Measurements from ENCODE around the gene EPHA3.
A peak's percentile ranks its signal among the peaks of the same experiment; 100 is the strongest.

The EPHA3 gene

GRCh38 chr3:89395996-89396395 is 288.6 kb downstream of the EPHA3 start:
- Histone ChIP-seq H3K36me3 (replicated peaks in 1 of 2; ENCODE audit: control insufficient read depth in 2 of 2, insufficient read depth in 2 of 2, low read length in 2 of 2) (no peaks in the 10 kb centered on the region), H3K14ac (ENCODE audit: low read length) (no peak overlapping the region), H2BK120ac (ENCODE audit: low read depth, low read length) (no peak overlapping the region), H3K9me3 (replicated peaks in 1 of 2; ENCODE audit: control insufficient read depth in 2 of 2, insufficient read depth in 1 of 2, low read depth in 1 of 2, low read length in 2 of 2) (no peaks in the 10 kb centered on the region), H2AFZ (ENCODE audit: low read length) (no peak overlapping the region), H3K4me3 (ENCODE audit: low read length in 2 of 2) (no peak overlapping the region), H2BK5ac (ENCODE audit: low read length) (no peak overlapping the region), H3K4ac (ENCODE audit: low read length) (no peak overlapping the region), H3K23ac (ENCODE audit: low read depth, low read length, poor library complexity) (no peak overlapping the region), H4K8ac (ENCODE audit: low read depth, low read length) (no peak overlapping the region), H3K4me1 (ENCODE audit: control insufficient read depth in 2 of 2, insufficient read depth in 1 of 2, low read depth in 1 of 2, low read length in 2 of 2) (peaks cover 0 to 3% of the 10 kb centered on the region in 2 donors), H3K79me1 (ENCODE audit: low read depth, low read length) (no peaks in the 10 kb centered on the region), H3K4me2 (ENCODE audit: insufficient read depth, low read length, poor library complexity, severe bottlenecking) (no peak overlapping the region), H3K18ac (ENCODE audit: low read length) (no peak overlapping the region), H2BK15ac (ENCODE audit: low read length) (no peak overlapping the region), H3K27me3 (ENCODE audit: control insufficient read depth in 3 of 3, insufficient read depth in 3 of 3, low read depth in 1 of 3, low read length in 3 of 3) (no peaks in the 10 kb centered on the region), H3K27ac (replicated peaks; ENCODE audit: low read length) (no peak overlapping the region), H3K9ac (ENCODE audit: low read depth, low read length, poor library complexity) (no peak overlapping the region), H4K91ac (ENCODE audit: low read depth, low read length, poor library complexity) (no peak overlapping the region), H2BK12ac (ENCODE audit: low read length) (no peak overlapping the region), H2AK5ac (ENCODE audit: low read depth, low read length) (no peak overlapping the region)
- DNase-seq (ENCODE audit: low spot score), result no peak

GRCh38 chr3:89402051-89402450 is 294.6 kb downstream of the EPHA3 start:
- no peak overlapping the region for H3K4me3 ChIP-seq (ENCODE audit: low read length in 2 of 2)
- H3K4me1 ChIP-seq (ENCODE audit: control insufficient read depth in 2 of 2, insufficient read depth in 1 of 2, low read depth in 1 of 2, low read length in 2 of 2), result peaks cover 3 to 6% of the 10 kb centered on the region in 2 donors
- no CpG with 5 or more reads among the region's 1 CpG for WGBS, 2 donors (ENCODE audit: extremely low coverage in 2 of 2, insufficient read length in 2 of 2, insufficient replicate concordance in 1 of 2)

DNA sequence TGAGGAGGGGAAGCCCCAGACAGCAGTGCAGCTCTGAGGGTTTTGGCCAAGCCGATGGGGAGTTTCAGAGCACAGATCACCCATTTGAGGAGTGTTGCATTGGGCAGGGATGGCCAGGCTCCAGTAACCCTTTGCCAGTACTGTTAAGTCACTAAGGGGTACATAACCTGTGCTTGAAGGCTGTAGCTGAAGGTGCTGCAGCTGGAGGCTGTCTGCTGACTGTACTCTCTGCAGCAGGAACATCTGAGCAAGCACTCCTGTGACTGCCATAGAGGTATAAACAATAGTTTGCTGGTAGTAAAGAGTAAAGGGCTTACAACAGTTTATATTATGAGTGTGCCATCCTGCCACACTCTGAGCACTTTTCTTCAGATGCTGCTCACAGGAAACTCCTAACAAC is 297.8 kb downstream of the EPHA3 start:
- Histone ChIP-seq H3K4me1 (ENCODE audit: control insufficient read depth in 2 of 2, insufficient read depth in 1 of 2, low read depth in 1 of 2, low read length in 2 of 2) (peaks cover 7 to 25% of the 10 kb centered on the region in 2 donors), H3K4me3 (ENCODE audit: low read length in 2 of 2) (no peak overlapping the region), H2BK120ac (ENCODE audit: low read depth, low read length) (no peak overlapping the region), H3K4me2 (ENCODE audit: insufficient read depth, low read length, poor library complexity, severe bottlenecking) (no peak overlapping the region), H3K18ac (ENCODE audit: low read length) (peak overlapping the region; percentile 20), H3K9ac (ENCODE audit: low read depth, low read length, poor library complexity) (peak overlapping the region; percentile 0), H4K91ac (ENCODE audit: low read depth, low read length, poor library complexity) (no peak overlapping the region), H3K14ac (ENCODE audit: low read length) (no peak overlapping the region), H3K9me3 (replicated peaks in 1 of 2; ENCODE audit: control insufficient read depth in 2 of 2, insufficient read depth in 1 of 2, low read depth in 1 of 2, low read length in 2 of 2) (no peaks in the 10 kb centered on the region), H2BK5ac (ENCODE audit: low read length) (no peak overlapping the region), H3K23ac (ENCODE audit: low read depth, low read length, poor library complexity) (no peak overlapping the region), H2AK5ac (ENCODE audit: low read depth, low read length) (no peak overlapping the region), H3K79me1 (ENCODE audit: low read depth, low read length) (no peaks in the 10 kb centered on the region), H3K27ac (replicated peaks; ENCODE audit: low read length) (no peak overlapping the region), H4K8ac (ENCODE audit: low read depth, low read length) (no peak overlapping the region), H3K36me3 (replicated peaks in 1 of 2; ENCODE audit: control insufficient read depth in 2 of 2, insufficient read depth in 2 of 2, low read length in 2 of 2) (no peaks in the 10 kb centered on the region), H3K4ac (ENCODE audit: low read length) (no peak overlapping the region), H3K27me3 (ENCODE audit: control insufficient read depth in 3 of 3, insufficient read depth in 3 of 3, low read depth in 1 of 3, low read length in 3 of 3) (no peaks in the 10 kb centered on the region), H2BK15ac (ENCODE audit: low read length) (no peak overlapping the region), H2BK12ac (ENCODE audit: low read length) (no peak overlapping the region), H2AFZ (ENCODE audit: low read length) (peak overlapping the region; percentile 43)
- WGBS, 2 donors (ENCODE audit: extremely low coverage in 2 of 2, insufficient read length in 2 of 2, insufficient replicate concordance in 1 of 2), result no CpG with 5 or more reads among the region's 1 CpG
- no peak for DNase-seq (ENCODE audit: low spot score)

More at GRCh38 chr3:89402051-89402450, 294.6 kb downstream of the EPHA3 start:
- H3K18ac ChIP-seq (ENCODE audit: low read length), result no peak overlapping the region
- no peak overlapping the region for H2BK15ac ChIP-seq (ENCODE audit: low read length)
- no peak overlapping the region for H2AK5ac ChIP-seq (ENCODE audit: low read depth, low read length)
- no peaks in the 10 kb centered on the region for H3K9me3 ChIP-seq (replicated peaks in 1 of 2; ENCODE audit: control insufficient read depth in 2 of 2, insufficient read depth in 1 of 2, low read depth in 1 of 2, low read length in 2 of 2)
- no peak for DNase-seq (ENCODE audit: low spot score)
- no peak overlapping the region for H3K14ac ChIP-seq (ENCODE audit: low read length)
- H3K27ac ChIP-seq (replicated peaks; ENCODE audit: low read length), result no peak overlapping the region
- H2BK5ac ChIP-seq (ENCODE audit: low read length), result no peak overlapping the region
- H3K23ac ChIP-seq (ENCODE audit: low read depth, low read length, poor library complexity), result no peak overlapping the region
- H3K4ac ChIP-seq (ENCODE audit: low read length), result no peak overlapping the region
- H4K91ac ChIP-seq (ENCODE audit: low read depth, low read length, poor library complexity), result no peak overlapping the region
- no peak overlapping the region for H2BK120ac ChIP-seq (ENCODE audit: low read depth, low read length)
- no peak overlapping the region for H2AFZ ChIP-seq (ENCODE audit: low read length)
- no peak overlapping the region for H2BK12ac ChIP-seq (ENCODE audit: low read length)
- no peak overlapping the region for H3K9ac ChIP-seq (ENCODE audit: low read depth, low read length, poor library complexity)
- H3K79me1 ChIP-seq (ENCODE audit: low read depth, low read length), result no peaks in the 10 kb centered on the region
- no peak overlapping the region for H3K4me2 ChIP-seq (ENCODE audit: insufficient read depth, low read length, poor library complexity, severe bottlenecking)
- H3K27me3 ChIP-seq (ENCODE audit: control insufficient read depth in 3 of 3, insufficient read depth in 3 of 3, low read depth in 1 of 3, low read length in 3 of 3), result no peaks in the 10 kb centered on the region
- H3K36me3 ChIP-seq (replicated peaks in 1 of 2; ENCODE audit: control insufficient read depth in 2 of 2, insufficient read depth in 2 of 2, low read length in 2 of 2), result no peaks in the 10 kb centered on the region
- H4K8ac ChIP-seq (ENCODE audit: low read depth, low read length), result no peak overlapping the region

DNA sequence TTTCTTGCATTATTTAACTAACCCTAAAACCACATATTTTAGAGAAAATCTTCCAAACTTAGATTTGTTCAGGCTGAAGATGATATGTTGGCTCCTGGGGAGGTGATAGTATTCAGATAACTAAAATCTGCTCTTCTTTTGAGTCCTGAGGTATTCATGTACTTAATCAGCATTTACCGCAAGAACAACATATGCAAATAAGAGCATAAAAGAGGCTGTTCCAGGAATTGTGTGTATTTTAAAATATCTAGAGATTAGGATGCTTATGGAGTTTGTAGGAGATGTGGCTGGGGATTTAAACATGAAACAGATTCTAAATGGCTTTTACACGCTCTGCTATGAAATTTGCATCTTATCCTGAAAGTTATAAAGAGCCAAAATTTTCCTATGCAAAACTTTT is 298.2 kb downstream of the EPHA3 start:
- Histone ChIP-seq H3K36me3 (replicated peaks in 1 of 2; ENCODE audit: control insufficient read depth in 2 of 2, insufficient read depth in 2 of 2, low read length in 2 of 2) (no peaks in the 10 kb centered on the region), H3K23ac (ENCODE audit: low read depth, low read length, poor library complexity) (no peak overlapping the region), H4K91ac (ENCODE audit: low read depth, low read length, poor library complexity) (no peak overlapping the region), H2BK120ac (ENCODE audit: low read depth, low read length) (no peak overlapping the region), H2BK5ac (ENCODE audit: low read length) (no peak overlapping the region), H3K27me3 (ENCODE audit: control insufficient read depth in 3 of 3, insufficient read depth in 3 of 3, low read depth in 1 of 3, low read length in 3 of 3) (no peaks in the 10 kb centered on the region), H2AK5ac (ENCODE audit: low read depth, low read length) (no peak overlapping the region), H3K4me3 (ENCODE audit: low read length in 2 of 2) (no peak overlapping the region), H3K4ac (ENCODE audit: low read length) (no peak overlapping the region), H3K18ac (ENCODE audit: low read length) (no peak overlapping the region), H3K14ac (ENCODE audit: low read length) (no peak overlapping the region), H3K9me3 (replicated peaks in 1 of 2; ENCODE audit: control insufficient read depth in 2 of 2, insufficient read depth in 1 of 2, low read depth in 1 of 2, low read length in 2 of 2) (no peaks in the 10 kb centered on the region), H3K4me1 (ENCODE audit: control insufficient read depth in 2 of 2, insufficient read depth in 1 of 2, low read depth in 1 of 2, low read length in 2 of 2) (peaks cover 7 to 29% of the 10 kb centered on the region in 2 donors), H2BK15ac (ENCODE audit: low read length) (no peak overlapping the region), H2AFZ (ENCODE audit: low read length) (peak overlapping the region; percentile 43), H2BK12ac (ENCODE audit: low read length) (no peak overlapping the region), H3K79me1 (ENCODE audit: low read depth, low read length) (no peaks in the 10 kb centered on the region), H3K27ac (replicated peaks; ENCODE audit: low read length) (no peak overlapping the region), H3K4me2 (ENCODE audit: insufficient read depth, low read length, poor library complexity, severe bottlenecking) (no peak overlapping the region), H3K9ac (ENCODE audit: low read depth, low read length, poor library complexity) (no peak overlapping the region), H4K8ac (ENCODE audit: low read depth, low read length) (no peak overlapping the region)
- DNase-seq (ENCODE audit: low spot score), result no peak
- WGBS, 2 donors (ENCODE audit: extremely low coverage in 2 of 2, insufficient read length in 2 of 2, insufficient replicate concordance in 1 of 2), result no CpG with 5 or more reads among the region's 2 CpGs

Data from neuronal stem cell (in vitro differentiated cells).